Common myeloid progenitor, CD34-positive (primary cell): ENCODE data around the gene RIN3.

Experiments
- CTCF ChIA-PET: fragments of 350-600 bp; sonication (Branson Sonifier 250); formaldehyde crosslinking; loops from one replicate; lab custom pipeline; 2021; ENCODE audit warnings: antibody characterized with exemption; lab: Charles Lee
- POLR2A ChIA-PET: fragments of 350-600 bp; sonication (Branson Sonifier 250); formaldehyde crosslinking; loops from one replicate; lab custom pipeline; 2021; ENCODE audit warnings: antibody characterized with exemption; lab: Charles Lee
- DNase-seq, 3 donors: peaks; one replicate each; pipeline versions ENCODE4 v3.0.0 to v3.0.0-alpha.2; 2013
- H3K27ac ChIP-seq, 2 experiments: 1 replicate in 1 of 2; 2 replicates in 1 of 2; pipeline ENCODE4 v1.7.0; 2013; ENCODE audit warnings: inconsistent platforms in 2 of 2, low read length in 2 of 2, mild to moderate bottlenecking in 2 of 2, low read depth in 1 of 2, moderate library complexity in 1 of 2; ENCODE audit not compliant: severe bottlenecking in 2 of 2, insufficient read depth in 1 of 2, poor library complexity in 1 of 2
- H3K27me3 ChIP-seq, 5 experiments: replicated peaks in 2 of 5; 1 replicate in 3 of 5; 2 replicates in 2 of 5; pipeline versions ENCODE4 v1.6.1 to v1.7.0; 2013; ENCODE audit warnings: low read length in 4 of 5, mild to moderate bottlenecking in 2 of 5, moderate library complexity in 2 of 5, inconsistent platforms in 1 of 5; ENCODE audit not compliant: insufficient read depth in 5 of 5, control insufficient read depth in 4 of 5
- H3K36me3 ChIP-seq, 4 experiments: 1 replicate in 2 of 4; 2 replicates in 2 of 4; pipeline versions ENCODE4 v1.6.1 to v1.7.0; 2013; ENCODE audit warnings: low read length in 3 of 4, control low read depth in 1 of 4, mild to moderate bottlenecking in 1 of 4; ENCODE audit not compliant: control insufficient read depth in 4 of 4, insufficient read depth in 4 of 4
- H3K4me1 ChIP-seq, 4 experiments: 1 replicate in 3 of 4; 2 replicates in 1 of 4; pipeline versions ENCODE4 v1.6.1 to v1.7.1; 2013; ENCODE audit warnings: low read length in 3 of 4, mild to moderate bottlenecking in 3 of 4, control low read depth in 1 of 4, inconsistent platforms in 1 of 4, moderate library complexity in 1 of 4; ENCODE audit not compliant: control insufficient read depth in 4 of 4, insufficient read depth in 4 of 4; ENCODE audit errors: control extremely low read depth in 1 of 4
- H3K4me3 ChIP-seq, 7 experiments: 1 replicate in 4 of 7; 2 replicates in 3 of 7; pipeline versions ENCODE4 v1.5.1 to v1.7.0; 2013; ENCODE audit warnings: mild to moderate bottlenecking in 7 of 7, low read length in 6 of 7, moderate library complexity in 6 of 7, inconsistent platforms in 2 of 7, low read depth in 2 of 7, control low read depth in 1 of 7; ENCODE audit not compliant: insufficient read depth in 4 of 7, control insufficient read depth in 1 of 7; ENCODE audit errors: extremely low read depth in 1 of 7
- H3K9me3 ChIP-seq, 5 experiments: 1 replicate in 4 of 5; 2 replicates in 1 of 5; pipeline versions ENCODE4 v1.6.1 to v1.7.1; 2013; ENCODE audit warnings: low read length in 4 of 5, mild to moderate bottlenecking in 2 of 5, inconsistent platforms in 1 of 5, low read depth in 1 of 5, moderate library complexity in 1 of 5; ENCODE audit not compliant: control insufficient read depth in 4 of 5, insufficient read depth in 2 of 5; ENCODE audit errors: control extremely low read depth in 1 of 5
- WGBS: methylation state at CpG from one replicate; pipeline ENCODE4 v1.1.5; 2013; ENCODE audit not compliant: insufficient coverage; 5-methylcytosine and 5-hydroxymethylcytosine counted together

RIN3 gene

DNA sequence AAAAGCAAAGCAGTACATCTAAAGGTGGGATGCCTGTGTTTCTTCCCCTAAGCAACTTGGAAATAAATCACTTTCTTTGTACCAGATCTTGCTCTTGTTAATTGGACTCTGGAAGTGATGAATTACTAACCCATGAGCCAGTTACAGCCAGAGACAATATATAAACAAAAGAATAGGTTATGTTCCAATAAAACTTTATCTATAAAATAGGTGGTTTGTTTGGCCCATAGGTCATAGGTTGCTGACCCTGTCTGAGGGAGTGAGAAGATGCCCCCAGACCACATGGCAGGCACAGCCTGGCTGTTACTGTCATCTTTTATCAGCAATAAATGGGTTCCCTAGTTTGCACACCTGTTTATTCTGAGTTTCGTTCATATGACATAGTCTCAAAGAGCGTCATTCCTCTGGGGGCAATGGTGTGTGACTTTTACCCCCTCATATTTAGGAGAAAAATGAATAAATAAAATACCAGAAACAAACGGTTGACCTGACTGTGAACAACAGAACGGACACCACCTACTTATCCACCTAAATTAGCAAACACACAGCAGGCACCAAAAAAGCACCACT lies 224.1 kb downstream of the RIN3 start:
- DNase-seq, result no peak
- Histone ChIP-seq H3K4me3 (no peak overlapping the region), H3K27ac (no peak overlapping the region), H3K27me3 (no peaks in the 10 kb centered on the region), H3K9me3 (no peaks in the 10 kb centered on the region), H3K4me1 (peaks cover 0 to 10% (median 3%) of the 10 kb centered on the region in 4 experiments), H3K36me3 (no peaks in the 10 kb centered on the region)
- CTCF ChIA-PET, result no interaction called here
- WGBS, result 100% methylated on average over 1 of the region's 4 CpGs
- POLR2A ChIA-PET, result no interaction called here
